ENCODE results near the gene OLFM2. TPM values are rescaled to one million over a fixed set of nuclear protein-coding genes. Genes with fewer than 3 reads are reported as not detected.
A peak's percentile ranks its signal among the peaks of the same experiment; 100 is the strongest.
"Not testable (repeated sequence)": the region's sequence is repeated elsewhere in the genome, so short reads cannot be mapped to it uniquely, and the experiment has no call there.

Gene OLFM2
- total RNA-seq, 1 donor: 0.43 TPM

- peak overlapping the region; percentile 29 for H3K4me3 ChIP-seq (ENCODE audit: low read depth, low read length)
- no peak for DNase-seq (ENCODE audit: low read depth)
- no peak for TF ChIP-seq CTCF (IDR thresholded peaks at IDR 0.05; ENCODE audit: insufficient read depth, low read depth, low read length)
Measured at GRCh38 chr19:9935506-9936325, 599 bp downstream of the OLFM2 start.

GRCh38 chr19:9934132-9934950, 2.0 kb downstream of the OLFM2 start:
- H3K4me3 ChIP-seq (ENCODE audit: low read depth, low read length): no peak overlapping the region
- peak; percentile 71 for DNase-seq (ENCODE audit: low read depth)
- TF ChIP-seq CTCF (IDR thresholded peaks at IDR 0.05; ENCODE audit: insufficient read depth, low read depth, low read length): peak; percentile 77

- no peak overlapping the region for H3K4me3 ChIP-seq (ENCODE audit: low read depth, low read length)
- no peak for TF ChIP-seq CTCF (IDR thresholded peaks at IDR 0.05; ENCODE audit: insufficient read depth, low read depth, low read length)
- no peak for DNase-seq (ENCODE audit: low read depth)
Measured at GRCh38 chr19:9932835-9933234, 3.5 kb downstream of the OLFM2 start.

GRCh38 chr19:9931629-9932028, 4.7 kb downstream of the OLFM2 start:
- H3K4me3 ChIP-seq (ENCODE audit: low read depth, low read length): no peak overlapping the region
- no peak for DNase-seq (ENCODE audit: low read depth)
- TF ChIP-seq CTCF (IDR thresholded peaks at IDR 0.05; ENCODE audit: insufficient read depth, low read depth, low read length): no peak

- no peak for DNase-seq (ENCODE audit: low read depth)
- H3K4me3 ChIP-seq (ENCODE audit: low read depth, low read length): no peak overlapping the region
- no peak for TF ChIP-seq CTCF (IDR thresholded peaks at IDR 0.05; ENCODE audit: insufficient read depth, low read depth, low read length)
Measured at GRCh38 chr19:9923440-9923839, 12.9 kb downstream of the OLFM2 start.

GRCh38 chr19:9922782-9923379, 13.4 kb downstream of the OLFM2 start:
- DNase-seq (ENCODE audit: low read depth); H3K4me3 ChIP-seq (ENCODE audit: low read depth, low read length): not testable (repeated sequence)

GRCh38 chr19:9917321-9917720, 19.0 kb downstream of the OLFM2 start:
- no peak overlapping the region for H3K4me3 ChIP-seq (ENCODE audit: low read depth, low read length)
- no peak for TF ChIP-seq CTCF (IDR thresholded peaks at IDR 0.05; ENCODE audit: insufficient read depth, low read depth, low read length)
- peak; percentile 51 for DNase-seq (ENCODE audit: low read depth)

Data from fibroblast of villous mesenchyme (primary cell).